Activated naive CD8-positive, alpha-beta T cell treated with anti-CD3 and anti-CD28 coated beads, Interleukin-2, amount 50 U/mL, for 16 hours (primary cell): ENCODE measurements around the gene PITPNM3.
"Not testable (repeated sequence)": the region's sequence is repeated elsewhere in the genome, so short reads cannot be mapped to it uniquely, and the experiment has no call there.

ENCODE experiments used
- DNase-seq: peaks from one replicate; pipeline ENCODE4 v3.0.0-alpha.2; 2020; ENCODE audit warnings: low read depth, low spot score

Gene PITPNM3

DNA sequence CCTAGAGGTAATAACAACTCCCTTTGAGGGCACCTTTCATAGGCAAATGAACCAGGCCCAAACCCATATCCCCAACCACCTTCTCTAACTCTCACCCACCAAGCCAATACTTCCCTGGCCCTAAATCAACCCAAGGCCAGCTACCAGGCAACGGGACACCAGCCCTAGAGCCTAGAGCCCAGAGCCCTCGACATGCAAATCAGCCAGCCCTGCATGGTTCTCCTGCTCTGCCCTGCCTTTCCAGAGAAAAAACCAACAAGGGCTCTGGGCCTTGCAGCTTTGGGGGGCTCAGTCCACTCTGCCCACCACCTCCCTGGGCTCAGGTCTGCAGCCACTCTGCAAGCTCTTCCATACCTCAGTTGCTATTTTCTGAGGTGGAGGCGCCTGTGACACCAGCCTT lies 55.0 kb downstream of the PITPNM3 start:
- no peak for DNase-seq

DNA sequence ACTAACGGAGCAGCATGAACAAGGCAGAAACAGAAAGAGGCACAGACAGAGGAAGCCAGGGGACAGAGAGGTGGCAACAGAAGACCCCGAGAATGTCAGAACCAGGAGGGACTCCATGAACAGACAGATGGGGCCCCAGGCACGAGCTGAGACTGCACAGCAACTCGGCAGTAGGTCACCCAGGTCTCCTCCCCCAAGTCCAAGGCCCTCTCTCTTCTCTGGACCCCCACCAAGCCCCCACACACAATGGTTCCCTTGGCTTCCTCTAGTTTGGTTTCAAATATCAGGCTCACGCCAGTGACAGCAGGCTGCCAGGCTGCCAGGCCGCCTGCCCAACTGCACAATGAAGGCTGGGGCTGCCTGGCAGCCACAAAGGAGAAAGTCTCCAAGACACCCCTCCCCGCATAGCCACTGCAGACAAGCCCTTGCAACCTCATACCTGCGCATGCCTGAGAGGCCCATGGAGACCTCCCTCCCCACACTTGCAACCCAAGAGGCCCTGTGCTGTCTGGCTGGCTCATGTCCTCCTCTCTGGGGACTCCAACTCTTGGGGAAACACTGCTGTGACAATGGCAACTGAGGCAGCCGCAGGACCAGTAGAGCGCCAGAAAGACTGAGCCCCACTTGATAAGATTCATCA lies 57.3 kb downstream of the PITPNM3 start:
- DNase-seq = no peak

DNA sequence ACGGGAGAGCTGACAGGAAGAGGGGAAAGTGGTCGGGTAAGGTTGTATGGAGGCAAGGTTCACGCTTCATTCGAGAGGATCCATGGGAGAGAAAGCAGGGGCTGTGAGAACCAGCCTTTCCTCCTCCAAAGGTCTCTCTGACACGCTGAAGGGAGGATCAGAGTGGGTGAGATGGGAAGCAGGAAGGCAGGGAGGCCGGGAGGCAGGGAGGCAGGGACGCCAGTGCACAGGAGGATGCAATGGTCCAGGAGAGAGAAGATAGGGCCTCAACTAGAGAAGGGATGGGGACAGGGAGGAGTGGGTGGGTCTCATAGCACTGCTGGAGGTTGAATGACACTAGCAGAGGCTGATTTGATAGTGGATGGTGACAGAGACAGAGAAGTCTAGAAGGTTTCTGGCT lies 58.0 kb downstream of the PITPNM3 start:
- no peak for DNase-seq

DNA sequence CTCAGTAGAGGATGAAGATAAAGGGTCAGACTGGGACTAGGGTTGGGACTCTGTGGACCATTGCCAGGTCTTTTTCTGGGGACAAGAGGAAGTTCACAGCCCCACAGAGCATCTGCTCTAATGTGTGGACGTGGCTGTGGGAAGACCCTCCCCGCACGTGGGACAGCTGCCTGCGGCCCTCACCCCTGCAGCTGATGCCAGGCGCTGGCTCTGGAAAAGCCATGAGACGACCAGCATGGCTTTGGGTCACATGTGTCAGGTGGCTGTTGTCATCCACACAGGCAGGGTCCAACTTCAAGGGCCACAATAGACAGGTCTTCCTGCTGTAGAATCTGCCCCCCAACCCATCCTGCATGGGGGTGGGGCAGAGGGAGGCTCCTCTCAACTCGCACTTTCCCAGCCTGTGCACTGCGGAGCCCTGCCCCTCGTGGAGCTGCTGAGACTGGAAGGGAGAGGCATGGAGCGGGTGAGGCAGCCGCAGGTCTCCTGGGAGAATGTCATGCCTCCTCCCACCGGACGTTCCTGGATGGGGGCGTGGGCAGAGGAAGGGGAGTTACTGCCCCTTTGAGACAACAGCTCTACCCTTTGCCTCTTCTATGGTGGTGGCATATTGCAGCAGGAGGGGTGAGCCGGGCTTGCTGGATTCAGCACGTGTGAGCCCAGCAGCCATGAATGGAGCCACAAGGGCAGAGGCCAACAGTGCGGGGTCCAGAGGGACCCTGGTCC lies 58.7 kb downstream of the PITPNM3 start:
- no peak for DNase-seq

DNA sequence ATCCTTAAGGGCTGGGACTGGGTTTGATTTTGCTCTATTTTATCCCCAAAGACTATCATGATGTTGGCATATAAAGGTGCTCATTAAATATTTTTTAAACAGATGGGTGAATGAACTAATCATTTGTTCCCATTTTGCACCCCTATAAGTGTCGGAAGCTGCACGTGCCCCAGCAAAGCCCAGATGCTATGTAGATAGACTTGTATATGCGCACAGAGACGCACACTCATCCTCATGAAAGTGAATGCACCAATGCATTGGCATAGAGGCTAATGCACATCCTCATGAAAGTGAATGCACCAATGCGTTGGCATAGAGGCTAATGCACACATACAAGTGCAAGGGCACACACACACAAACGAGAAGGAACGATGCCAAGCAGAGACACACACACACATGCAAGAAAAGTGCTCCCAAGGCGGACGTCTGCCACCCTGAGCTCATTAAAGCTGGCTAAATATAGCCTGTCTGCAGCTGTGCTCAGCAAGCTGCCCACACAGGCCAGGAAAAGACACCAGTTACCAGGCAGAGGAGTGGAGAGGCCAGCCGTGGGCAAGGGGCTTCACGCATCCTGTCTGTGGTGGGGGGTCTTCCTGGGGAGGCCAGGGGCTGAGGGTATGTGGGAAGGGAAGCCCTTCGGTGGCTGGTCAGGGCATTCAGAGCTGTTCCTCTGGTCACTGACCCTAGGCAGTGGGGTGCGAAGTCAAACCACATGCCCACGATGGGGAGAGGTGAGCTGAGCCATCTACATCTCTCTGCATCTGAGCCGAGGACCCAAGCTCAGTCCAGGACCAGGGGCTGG lies 59.5 kb downstream of the PITPNM3 start:
- DNase-seq = no peak

DNA sequence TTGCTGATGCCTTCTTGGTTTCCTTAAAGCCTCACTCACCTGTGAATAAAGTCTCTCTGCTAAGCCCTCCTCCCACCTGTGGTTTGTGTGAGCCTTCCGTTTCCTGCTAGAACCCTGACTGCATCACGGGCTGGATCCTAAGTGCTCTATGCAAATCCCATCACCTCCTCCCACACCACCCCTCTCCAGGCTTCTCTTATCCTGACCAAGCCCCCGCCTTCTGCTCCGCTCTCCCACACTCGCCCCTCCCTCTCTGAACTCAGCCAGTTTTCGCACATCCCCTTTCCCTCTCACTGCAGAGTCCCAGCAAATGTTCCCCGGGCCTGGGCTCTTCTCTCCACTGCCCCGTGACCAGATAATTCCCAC lies 60.3 kb downstream of the PITPNM3 start:
- DNase-seq = no peak

DNA sequence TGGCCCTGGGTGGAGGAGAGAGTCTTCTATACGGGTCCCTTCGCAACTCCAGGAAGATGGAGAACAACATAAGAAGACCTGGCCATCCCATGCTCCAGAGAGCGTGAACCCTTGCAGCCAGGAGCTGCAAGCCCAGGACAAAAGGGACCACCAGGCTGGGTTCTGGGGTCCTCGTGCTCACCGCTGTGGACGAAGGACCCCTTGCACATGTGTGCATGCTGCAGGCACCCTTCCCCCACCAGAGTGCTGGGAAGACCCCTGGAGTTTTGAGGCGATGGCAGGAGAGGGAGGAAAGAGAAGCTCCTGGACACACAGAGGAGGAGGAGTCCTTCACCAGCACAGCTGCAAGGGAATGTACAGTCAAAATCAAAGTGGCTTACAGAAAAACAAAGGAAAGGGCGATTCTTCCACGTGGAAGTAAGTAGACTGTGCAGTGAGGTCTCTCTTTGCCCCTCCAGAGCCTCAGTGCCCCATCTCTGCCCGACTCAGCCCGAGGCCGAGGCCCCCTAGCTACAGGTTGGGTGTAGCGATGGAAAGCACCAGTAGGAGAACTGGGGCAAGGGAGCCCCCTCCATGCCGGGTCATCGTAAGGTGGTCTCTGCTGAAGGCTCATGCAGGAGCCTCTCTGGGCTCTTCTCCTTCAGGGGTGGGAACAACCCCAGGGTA lies 60.8 kb downstream of the PITPNM3 start:
- no peak for DNase-seq

DNA sequence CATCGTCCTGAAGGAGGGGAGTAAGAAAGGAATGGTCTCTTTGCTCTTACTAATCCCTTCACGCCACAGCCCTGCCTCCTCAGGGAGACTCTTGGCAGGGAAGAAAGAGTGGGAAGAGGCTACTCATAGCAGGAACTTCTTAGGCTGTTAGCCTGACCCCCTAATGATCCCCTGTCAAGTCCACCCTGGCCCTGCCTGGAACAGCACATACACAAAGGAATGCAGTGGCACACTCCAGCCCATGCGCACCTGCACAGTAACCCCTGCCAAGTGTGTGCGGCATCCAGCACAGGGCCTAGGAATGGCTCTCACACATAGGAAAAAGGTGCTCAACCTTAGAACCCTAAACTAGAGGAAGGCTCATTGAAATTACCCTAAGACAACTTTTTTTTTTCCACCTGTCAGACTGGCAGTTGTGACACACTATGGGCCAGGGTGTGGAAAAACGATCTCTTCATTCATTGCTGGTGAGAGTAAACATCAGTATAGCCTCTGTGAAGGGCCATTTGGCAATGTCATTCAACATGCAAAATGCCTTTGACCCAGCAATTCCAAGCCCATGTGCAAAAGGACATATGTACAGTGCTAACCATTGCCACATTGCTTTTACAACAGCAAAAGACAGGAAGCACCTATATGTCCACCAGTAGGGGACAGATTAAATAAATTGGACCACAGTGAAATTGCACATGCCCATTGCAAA lies 62.0 kb downstream of the PITPNM3 start:
- no peak for DNase-seq

DNA sequence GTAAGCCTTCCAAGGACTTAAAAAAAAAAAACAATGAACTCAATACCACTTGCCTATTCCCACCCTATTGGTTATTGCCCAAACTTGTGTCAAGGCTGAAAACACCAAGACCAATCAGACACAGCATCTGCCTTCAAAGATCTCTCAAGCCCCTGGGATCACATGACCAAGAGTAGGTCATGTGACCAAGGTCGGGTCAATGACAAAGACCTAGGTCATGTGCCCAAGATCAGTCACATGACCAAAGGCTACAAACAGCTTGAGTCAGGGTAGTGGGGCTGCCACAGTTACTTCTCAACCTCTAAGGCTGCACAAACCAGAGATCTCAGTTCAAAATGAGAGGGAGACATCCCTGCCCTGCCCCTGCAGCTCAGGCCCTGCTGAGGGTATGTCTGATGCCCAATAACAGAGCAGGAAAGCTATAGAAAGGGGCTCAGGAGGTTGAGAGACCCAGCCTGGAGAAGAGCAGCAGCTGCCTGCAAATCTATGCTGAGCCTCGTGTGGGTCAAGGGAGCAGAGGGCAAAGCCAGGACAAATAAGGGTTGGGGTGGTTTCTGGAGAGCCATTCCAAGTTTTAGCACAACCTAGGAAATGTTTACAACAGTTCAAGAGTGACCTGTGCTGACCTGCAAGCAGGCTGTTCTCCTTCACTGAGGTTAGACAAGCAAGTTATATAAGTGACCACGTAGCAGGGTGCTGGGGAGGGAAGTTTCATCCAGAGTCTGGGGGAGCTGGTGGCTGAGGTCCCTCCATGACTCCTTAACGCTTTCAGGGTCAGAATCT lies 63.3 kb downstream of the PITPNM3 start:
- DNase-seq = no peak

DNA sequence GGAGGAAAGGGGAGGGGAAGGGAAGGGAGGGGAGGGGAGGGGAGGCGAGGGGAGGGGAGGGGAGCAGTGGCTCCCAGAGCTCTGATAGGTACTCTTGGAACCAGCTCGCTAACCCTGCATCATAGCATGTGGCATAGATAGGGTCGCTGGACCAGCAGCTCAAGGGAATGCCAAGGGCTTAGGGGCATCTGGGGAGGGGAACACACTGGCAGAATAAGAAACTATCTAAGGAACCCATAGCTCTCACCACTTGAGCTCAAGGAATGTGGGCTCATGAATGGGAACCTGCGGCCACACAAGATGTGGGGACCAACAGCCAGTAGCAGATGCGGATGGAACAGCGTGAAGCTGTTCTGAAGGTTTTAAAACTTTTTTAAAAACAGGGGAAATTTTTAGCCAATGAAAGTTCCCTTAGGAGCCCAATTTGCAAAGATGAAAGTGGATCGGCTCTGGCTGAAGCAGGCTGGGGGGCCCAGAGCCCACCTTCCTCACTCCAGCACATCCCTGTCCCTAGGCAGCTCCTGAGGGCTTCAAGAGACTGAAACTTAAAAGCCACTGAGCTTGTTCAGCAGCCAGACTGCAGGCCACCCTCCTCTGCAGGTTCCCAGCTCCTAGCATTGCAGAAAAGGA lies 65.2 kb downstream of the PITPNM3 start:
- DNase-seq = no peak

DNA sequence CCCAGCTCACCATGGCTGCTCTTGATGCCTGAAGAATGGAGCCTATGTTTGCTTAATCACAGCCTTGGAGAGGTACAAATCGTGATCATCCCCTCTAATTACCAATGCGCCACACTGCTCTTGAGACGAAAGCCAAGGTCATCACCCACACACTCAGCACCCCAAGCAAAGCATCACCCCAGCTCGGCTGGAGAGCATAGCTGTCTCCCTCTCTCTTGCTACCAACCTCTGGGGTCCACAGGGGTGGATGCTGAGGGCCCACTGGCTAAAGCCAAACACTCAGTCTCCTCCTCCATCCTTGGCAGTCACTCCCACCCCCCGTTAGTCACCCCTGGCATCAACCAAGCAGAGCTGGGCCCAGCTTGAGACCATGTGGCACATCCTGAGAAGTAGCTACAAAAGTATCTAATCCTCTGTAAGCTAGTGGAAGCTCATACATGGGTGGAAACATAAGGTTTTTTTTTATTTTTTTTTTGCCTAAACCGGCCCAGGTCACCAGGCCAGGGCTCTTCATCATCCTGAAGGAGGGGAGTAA lies 67.3 kb downstream of the PITPNM3 start:
- DNase-seq = no peak

DNA sequence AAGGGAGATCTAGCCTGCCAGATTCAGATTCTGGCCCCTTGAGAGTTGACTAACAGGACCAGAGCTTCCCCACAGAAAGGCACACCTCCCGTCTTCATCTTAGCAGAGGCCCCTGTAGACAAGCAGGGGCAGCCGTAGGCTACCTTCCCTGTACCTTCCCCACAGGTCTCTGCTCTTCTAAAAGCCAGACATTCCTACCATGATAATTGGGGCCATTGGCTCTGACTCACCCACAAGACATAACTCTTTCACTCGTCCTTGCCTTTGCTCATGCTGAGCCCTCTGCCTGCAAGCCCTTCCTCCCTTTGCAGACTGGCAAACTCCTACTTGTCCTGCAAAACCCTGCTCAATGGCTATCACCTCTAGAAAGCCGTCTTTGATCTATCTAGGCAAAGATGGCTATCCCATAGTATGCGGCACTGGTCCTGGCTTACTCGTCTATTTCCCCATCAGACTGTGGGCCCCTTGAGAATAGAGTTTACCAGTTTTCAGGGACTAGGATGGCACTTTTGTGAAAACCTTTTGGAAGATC lies 68.3 kb downstream of the PITPNM3 start:
- DNase-seq = no peak

DNA sequence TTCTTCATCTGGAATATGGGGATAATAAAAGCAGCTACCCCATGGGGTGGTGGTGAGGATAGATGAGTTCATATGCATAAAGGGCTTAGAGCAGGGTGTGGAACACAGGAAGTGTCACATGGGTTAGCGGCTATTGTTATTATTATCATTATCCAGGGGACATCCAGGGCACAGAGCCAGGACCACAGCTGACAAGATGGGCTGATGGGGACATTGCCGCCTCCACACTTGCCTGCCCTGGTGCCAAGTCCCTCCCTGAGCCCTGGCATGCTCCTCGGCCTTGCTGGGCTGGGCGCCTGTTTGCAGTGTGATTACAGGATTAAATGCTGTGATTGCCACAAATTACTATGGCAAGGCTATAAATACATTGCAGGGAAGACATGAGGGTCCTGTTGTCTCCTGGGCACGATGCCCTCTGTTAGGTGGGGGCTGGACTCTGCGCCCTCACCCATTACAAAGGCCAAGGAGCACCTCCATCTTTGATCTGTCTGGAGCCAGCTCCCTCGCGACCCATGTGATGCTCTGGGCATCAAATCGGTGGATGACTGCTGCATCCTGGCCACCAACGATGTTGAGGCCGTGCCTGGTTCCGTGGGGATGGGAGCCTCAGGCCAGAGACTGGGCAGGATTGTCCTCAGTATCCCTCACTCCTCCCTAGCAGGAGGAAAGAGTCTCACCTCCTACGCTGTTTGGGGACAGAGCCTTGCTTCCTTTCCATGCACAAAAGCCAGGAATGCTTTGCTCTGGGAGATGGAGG lies 68.9 kb downstream of the PITPNM3 start:
- no peak for DNase-seq

DNA sequence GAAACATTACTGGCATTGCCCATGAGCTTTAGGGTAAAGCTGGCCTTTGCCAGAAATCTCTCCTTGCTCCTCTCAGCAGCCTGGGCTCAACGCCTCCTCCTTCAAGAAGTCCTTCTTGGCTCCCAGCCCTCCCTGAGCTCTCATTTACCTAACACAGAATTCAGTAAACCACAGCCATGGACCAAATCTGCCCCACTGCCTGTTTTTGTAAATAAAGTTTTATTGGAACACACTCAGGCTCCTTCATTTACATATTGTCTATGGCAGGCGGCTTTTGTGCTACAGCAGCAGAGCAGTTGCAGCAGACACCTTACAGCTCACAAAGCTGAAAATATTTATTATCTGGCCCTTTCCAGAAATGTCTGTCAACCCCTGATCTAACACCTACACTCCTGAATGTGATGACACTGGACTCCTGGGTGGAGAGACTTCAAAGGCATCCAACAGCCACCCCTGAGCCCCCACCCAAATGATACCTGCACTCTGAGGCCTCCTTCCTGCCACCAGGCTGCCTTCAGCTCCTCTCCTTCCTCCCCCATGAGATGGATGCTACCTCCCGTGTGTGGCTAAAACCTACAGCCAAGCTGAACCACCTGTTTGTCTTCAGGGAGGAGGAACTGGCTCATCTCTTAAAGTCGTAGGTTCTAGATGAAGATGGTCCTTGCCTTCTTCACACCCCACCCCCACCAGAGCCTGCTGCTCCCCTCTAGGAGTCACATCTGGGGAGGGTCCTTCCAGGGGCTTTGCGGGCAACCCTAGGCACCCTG lies 70.5 kb downstream of the PITPNM3 start:
- DNase-seq = no peak

DNA sequence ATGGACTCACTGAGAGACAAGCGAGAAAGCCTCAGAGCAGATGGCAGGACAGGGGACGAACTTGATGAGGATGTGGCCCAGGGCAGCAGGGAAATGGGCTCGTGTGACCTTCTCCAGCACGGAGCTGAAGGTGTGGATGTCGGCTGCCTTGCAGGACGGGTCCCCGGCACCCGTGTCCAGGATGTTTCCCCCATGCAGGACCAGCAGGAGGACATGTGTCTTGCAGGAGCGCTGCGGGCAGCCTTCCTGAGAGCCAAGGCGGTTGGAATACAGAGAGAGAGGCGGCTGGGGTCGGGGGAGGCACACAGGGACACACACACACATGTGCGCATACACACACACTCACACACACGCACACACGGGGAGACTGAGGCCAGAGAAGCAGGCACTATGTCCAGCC lies 72.8 kb downstream of the PITPNM3 start:
- no peak for DNase-seq

DNA sequence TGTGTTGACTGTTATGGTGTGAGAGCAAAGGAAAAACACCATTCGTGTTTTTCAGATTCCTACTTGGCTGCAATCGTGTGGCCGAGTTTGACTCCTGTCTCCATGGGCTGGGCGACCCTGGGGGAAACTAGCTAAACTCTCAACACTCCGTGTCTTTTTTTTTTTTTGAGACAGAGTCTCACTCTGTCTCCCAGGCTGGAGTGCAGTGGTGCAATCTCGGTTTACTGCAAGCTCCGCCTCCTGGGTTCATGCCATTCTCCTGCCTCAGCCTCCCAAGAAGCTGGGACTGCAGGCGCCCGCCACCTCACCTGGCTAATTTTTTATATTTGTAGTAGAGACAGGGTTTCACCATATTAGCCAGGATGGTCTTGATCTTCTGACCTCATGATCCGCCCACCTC lies 73.6 kb downstream of the PITPNM3 start:
- not testable (repeated sequence) for DNase-seq

DNA sequence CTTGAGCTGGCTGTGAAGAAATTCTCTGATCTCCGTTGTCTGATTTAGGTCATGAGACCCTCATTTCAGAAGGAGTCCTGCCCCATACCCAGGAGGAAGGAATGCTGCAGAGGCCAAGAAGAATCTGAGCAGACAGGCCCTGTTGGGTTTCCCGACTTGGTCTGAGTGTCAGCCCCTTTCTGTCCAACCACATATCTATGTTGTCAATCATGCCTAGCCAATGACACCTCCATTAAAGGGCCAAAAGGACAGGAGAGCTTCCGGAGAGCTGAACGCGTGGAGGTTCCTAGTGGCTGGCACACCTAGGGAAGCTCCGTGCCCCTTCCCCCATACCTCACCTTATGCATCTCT lies 74.3 kb downstream of the PITPNM3 start:
- DNase-seq = no peak

DNA sequence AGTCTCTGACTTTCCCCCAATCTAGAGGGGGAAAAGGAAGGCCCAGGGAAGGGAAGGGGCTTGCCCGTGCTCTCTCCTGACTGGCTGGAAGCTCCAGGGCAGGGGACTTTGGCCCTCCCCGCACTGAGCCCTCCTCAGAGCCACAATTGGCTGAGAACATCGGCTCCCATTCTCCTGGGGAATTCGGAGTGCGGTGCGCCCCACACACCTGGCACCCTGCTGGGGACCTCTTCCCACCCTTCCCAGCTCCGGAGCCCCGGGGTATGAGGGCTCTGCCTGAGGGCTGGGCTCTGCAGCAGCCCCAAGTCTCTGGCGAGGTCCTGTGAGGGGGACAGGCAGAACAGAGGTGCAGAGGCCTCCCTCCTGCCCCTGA lies 76.1 kb downstream of the PITPNM3 start:
- no peak for DNase-seq
